HG02885 (cell line): ENCODE results near the gene UNK.
"Not testable (repeated sequence)": the region's sequence is repeated elsewhere in the genome, so short reads cannot be mapped to it uniquely, and the experiment has no call there.

ENCODE experiments used
- ATAC-seq: cut with Tn5 transposase; IDR thresholded peaks from one replicate; pipeline ENCODE4 v1.9.1; 2021; ENCODE audit warnings: mild to moderate bottlenecking; ENCODE audit not compliant: unreplicated experiment, poor library complexity

UNK gene

DNA sequence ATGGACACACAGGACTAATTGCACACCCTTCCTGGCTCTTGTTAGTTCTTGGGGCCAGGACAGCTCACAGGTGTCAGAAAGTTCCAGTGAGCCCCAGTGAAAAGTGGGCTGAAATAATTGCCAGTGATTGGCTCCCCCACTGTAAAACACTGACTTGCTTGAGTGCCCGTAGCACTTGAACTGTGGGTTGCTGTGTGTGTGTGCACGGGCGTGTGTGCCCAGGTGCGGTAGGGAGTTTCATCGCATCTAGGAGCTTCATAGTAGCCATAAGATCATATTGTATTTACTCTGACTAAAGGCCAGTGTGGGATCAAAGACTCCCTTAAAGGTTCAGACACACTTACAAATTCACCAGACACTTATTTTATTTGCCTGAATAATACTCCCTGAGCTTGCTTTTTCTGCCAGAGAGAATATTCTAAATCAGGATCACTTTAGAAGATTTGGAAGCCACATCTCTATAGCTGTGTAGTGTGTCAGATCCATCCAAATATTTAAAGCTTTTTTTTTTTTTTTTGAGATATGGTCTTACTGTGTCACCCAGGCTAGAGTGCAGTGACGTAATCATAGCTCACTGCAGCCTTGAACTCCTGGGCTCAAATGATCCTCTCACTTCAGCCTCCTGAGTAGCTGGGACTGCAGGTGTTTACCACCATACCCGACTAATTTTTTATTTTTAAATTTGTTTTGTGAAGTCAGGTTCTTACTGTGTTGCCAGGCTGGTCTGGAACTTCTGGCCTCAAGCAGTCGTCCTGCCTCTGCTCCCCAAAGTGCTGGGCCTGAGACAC lies 11.4 kb downstream of the UNK start:
- ATAC-seq, result no peak

DNA sequence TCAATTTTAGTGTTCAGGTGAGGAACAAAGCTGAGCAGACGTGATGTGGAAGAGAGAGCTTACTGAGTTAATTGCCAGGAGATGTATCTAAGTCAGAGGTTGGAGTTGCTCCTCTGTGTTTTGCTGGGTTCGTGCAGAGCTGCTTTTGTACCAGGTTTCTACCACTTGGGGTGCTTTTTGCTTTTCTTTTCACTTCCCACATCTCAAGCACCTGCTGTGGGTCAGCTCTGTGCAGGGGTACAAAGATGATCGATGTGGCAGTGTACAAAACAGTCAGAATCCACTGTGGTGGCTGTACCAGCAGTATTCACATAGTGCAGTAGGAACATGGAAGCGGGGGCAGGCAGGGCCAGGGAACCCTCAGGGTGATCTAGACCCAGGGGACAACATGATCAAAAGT lies 14.8 kb downstream of the UNK start:
- no peak for ATAC-seq

DNA sequence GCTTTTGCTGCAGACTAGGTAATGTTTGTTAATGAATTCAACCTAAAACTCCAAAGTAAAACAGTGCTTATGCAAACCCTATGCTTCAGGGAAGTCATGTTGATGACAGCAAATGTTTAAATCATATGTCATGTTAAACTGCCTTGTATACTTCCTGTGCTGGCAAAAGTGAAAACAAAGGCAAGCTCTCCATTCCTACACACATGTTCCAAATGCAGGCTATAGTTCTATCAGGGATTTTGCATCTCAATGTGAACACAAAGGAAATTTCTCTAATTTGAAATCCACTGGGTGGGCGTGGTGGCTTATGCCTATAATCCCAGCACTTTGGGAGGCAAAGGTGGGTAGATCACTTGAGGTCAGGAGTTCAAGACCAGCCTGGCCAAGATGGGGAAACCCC lies 19.3 kb downstream of the UNK start:
- no peak for ATAC-seq

DNA sequence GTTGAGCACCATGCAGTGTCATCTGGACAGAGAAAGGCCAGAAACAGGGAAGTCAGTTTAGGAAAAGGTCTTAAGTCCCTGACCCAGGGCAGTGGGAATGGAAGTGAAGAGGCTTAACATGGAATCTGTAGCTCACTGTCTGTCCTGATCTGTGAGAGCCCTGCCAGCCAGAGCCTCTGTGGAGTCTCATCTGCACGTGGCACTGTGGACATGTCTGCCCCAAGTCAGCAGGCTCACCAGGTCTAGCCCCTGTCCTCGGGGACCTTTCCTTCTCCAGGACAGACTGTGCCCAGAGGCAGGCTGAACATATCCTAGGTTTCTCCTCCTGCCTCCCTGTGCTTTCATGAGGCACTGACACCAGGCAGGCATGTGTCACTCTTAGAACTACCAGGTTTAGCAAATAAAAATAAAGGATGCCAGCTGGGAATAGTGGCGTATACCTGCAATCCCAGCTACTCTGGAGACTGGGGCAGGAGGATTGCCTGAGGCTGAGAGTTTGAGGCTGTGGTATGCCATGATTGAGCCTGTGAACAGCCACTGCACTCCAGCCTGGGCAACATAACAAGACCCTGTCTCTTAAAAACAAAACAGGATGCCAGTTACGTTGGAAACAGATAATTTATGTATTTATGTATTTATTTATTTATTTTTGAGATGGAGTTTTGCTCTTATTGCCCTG lies 22.4 kb downstream of the UNK start:
- no peak for ATAC-seq

DNA sequence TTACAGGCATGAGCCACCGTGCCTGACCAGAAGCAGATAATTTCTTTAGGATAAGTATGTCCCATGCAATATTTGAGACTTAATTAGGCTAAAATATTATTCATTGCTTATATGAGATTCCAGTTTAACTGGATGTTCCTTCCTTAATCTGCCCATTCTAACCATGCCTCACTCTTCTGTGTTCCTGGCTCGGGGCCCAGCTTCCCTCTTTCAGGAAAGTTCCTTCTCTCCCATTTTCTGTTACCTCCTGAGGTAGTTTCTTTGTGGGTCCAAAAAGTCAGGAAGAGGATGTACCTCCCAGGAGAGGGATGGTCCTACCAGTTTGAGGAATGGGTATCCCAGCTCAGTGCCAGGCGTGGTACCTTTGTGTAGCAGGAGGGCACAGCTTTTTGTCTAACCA lies 23.3 kb downstream of the UNK start:
- ATAC-seq, result no peak

DNA sequence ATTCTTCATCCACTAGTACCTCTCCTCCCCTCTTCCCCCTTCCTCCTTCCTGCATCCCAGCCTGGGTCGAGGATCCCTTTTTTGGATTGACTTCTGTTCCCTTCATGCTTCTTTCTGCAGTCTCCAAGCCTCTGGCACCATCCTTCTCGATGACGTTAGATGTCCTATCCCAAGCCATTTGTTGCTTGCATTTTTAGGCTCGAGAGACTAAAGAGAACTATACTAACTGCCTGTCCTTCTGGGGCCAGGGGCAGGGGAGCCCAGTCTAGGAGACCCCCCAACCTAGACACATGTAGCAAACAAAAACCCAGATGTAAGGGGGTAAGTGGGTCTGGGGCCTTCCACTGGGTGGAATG lies 23.9 kb downstream of the UNK start:
- ATAC-seq, result no peak

DNA sequence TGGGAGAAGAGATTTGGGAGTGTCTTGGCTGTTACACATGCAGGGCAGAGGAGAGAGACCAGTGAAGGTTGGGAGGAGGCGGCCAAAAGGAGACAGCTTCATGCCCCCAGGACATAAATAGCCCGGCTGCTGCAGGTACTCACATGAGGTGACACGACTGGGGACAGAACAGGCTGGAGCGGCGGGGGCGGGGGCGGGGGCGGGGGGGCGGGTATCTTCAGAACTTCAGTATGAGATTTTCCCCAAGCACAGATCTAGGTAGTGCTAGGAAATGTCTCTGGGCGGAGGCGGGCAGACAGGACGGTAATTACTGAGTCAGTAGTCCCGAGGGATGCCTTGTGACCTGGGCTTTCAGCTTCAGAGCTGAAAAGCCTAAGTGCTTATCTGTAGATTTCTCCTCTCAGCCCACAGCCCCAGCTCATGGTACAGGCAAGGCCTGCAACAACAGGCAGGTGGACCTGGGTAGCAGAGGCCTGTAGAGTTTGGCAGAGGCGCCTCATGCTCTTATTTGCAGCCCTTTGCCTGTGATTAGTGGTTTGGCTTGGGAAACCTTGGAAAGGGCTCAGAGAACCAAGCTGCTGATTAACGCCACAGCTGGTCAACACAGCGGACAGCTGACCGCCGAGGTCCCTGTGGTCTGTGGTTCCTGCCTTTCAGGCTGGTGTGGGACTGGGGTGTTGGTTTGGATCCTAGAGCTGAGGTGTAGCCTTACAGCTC lies 24.5 kb downstream of the UNK start:
- peak; percentile 70 for ATAC-seq

DNA sequence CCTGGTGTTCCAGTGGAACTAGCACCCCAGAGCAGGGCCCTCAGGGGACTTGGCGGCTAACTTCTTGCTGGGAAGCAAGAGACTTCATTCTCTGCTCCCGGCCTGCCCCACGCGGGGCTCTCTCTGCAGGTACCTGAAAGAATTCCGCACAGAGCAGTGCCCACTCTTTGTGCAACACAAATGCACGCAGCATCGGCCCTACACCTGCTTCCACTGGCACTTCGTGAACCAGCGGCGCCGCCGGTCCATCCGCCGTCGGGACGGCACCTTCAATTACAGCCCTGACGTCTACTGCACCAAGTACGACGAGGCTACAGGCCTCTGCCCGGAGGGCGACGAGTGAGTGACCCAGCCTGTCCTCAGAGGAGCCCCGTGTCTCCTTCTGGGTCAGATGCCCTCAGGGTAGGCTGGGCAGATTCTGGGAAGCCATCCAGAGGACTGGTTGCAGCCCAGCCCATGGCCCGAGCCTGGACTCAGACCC lies 25.1 kb downstream of the UNK start:
- ATAC-seq, result no peak

DNA sequence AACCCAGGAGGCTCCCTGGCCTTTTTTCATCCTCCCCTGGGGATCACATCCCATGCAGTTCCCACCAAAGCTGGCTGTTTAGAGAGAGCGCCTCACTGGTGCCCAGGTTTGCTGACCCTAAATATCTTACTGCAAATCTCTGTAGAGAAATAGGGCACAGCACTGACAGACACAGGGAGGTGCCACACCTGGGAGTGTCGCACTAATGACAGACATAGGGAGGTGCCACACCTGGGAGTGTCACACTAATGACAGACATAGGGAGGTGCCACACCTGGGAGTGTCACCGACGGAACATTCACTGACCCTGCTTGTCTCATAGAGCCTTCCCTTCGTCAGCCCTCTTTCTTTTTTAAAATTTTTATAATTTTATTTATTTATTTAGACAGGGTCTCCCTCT lies 25.6 kb downstream of the UNK start:
- no peak for ATAC-seq

DNA sequence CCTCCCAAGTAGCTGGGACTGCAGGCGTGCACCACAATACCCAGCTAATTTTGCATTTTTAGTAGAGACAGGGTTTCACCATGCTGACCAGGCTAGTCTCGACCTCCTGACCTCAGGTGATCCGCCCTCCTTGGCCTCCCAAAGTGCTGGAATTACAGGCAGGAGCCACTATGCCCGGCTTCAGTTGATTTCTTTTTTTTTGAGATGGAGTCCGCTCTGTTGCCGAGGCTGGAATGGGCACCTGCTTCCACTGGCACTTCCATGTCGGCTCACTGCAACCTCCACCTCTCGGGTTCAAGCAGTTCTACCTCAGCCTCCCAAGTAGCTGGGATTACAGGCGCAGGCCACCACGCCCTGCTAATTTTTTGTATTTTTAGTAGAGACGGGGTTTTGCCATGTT lies 26.1 kb downstream of the UNK start:
- not testable (repeated sequence) for ATAC-seq

DNA sequence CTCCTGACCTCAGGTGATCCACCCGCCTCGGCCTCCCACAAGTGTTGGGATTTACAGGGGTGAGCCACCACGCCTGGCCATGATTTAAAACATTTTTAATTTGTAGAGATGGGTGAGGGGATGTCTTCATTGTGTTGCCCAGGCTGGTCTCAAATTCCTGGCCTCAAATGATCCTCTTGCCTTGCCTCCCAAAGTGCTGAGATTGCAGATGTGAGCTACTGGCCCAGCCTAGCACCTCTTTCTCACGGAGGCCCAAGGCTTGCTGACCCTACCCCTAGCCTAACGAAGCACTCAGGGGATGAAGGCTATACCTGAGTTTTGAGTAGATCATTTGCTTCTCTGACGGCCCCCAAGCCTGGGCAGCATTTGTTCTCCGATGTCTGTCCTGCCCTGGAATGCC lies 26.6 kb downstream of the UNK start:
- ATAC-seq, result no peak

DNA sequence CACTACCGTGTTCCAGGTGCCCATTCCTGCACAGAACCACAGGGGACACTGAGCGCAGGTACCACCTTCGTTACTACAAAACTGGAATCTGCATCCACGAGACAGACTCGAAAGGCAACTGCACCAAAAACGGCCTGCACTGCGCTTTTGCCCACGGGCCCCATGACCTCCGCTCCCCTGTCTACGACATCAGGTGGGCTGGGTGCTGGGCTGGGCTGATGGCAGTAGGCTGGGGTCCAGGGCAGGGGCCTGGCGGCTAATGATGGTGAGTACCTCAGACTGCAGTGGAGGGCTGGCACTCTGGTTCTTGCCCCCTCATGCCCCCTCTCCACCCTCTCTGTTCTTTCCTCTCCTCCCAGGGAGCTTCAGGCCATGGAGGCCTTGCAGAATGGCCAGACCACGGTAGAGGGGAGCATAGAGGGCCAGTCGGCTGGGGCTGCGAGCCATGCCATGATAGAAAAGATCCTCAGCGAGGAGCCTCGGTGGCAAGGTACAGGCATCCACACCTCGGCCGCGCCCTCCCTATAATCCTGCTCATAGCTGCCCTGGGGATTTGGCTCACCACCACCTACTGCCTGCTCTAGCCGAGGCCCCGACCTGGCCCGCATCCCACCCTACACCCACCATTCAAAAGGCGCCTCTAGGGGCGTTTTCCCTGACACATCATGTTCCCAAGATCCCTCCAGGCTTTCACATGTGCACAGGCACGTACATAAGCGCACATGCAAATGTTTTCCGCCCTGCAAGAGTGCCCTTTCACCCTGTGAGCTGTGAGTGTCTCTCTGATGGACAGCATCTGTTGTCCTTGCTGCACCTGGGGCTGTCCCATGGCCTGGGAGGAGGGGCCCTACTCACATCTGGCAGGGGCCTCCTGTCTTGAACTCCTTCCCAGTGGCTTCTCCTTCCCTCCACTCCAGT lies 27.7 kb downstream of the UNK start:
- ATAC-seq, result no peak

DNA sequence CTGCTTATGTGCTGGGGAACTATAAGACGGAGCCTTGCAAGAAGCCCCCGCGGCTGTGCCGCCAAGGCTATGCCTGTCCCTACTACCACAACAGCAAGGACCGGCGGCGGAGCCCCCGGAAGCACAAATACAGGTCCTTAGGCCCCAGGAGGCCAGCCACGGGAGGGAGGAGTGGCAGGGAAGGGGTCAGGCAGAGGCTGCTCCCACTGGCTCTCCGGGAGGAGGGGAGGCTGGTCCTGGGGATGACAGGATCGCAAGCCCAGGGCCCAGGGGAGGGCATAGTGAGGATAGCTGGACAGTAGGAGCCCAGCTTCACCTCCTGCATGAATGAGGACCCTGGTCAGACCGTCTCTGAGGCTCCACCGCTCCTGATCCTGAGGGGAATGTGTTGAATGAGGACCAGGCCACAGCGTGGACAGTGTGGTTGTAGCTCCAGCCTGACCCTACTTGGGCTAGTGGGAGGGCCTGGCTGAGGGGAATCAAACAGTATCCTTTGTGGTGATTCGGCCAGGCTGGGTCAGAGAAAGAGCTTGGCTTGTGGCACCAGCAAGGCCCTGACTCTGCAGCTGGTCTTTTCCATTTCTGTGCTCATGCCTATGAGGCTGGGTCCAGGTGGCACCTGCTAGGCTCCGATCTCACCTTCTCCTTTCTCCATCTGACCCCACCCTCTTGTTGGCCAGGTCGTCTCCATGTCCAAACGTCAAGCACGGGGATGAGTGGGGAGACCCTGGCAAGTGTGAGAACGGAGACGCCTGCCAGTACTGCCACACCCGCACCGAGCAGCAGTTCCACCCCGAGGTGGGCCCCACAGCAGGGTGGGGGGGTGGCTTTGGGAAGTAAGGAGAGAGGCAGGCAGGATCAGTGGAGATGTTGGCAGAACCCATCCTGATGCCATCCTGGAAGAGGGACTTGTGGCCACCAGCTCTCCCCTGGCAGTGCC lies 28.7 kb downstream of the UNK start:
- ATAC-seq, result no peak

DNA sequence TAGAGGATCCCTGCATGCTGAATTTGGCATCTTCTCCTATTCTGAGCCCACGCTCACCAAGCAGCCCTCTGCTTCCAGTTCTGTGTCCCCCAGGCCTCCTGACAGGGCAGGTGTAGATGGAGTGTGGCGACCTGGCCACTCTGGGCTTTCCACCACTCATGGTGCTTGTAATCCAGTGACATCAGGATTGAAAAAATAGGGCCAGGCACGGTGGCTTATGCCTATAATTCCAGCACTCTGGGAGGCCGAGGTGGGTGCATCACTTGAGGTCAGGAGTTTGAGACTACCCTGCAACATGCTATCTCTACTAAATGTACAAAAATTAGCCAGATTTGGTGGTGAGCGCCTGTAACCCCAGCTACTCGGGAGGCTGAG lies 29.4 kb downstream of the UNK start:
- ATAC-seq, result no peak

DNA sequence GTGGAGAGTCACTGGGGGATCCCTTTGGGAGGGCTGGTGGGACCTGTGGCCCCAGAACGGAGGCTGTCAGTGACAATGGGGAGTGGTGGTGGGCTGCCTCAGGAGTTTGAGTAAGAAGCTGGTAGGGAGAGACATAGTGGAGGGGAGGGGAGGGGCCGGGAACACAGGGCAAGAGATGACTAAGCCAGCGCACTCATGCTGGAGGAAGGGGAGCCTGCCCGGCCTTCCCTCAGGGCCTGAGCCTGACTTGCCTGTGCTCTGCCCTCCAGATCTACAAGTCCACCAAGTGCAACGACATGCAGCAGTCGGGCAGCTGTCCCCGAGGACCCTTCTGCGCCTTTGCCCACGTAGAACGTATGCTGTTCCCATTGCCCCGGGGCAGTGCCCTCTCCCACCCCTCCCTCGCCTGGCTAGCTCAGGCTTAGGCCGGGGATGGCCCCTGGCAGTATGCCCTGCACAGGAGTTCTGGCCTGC lies 30.3 kb downstream of the UNK start:
- ATAC-seq, result no peak

DNA sequence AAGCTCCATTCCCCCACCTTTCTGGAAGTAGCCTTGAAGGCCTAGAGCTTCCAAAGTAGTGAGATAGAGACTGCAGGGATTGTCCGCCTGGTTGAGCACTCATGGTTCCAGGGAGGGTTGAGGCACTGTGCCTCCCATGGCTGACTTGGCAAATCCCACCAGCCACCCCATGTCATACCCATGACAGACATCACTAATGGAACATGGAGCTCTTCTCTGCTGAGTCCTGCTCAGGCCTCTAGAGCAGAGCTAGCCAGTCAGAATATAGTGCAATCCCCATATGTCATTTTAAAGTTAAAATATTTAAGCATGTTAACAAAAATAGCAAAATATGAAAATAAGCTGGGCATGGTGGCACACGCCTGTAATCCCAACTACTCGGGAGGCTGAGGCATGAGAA lies 30.8 kb downstream of the UNK start:
- ATAC-seq, result no peak

DNA sequence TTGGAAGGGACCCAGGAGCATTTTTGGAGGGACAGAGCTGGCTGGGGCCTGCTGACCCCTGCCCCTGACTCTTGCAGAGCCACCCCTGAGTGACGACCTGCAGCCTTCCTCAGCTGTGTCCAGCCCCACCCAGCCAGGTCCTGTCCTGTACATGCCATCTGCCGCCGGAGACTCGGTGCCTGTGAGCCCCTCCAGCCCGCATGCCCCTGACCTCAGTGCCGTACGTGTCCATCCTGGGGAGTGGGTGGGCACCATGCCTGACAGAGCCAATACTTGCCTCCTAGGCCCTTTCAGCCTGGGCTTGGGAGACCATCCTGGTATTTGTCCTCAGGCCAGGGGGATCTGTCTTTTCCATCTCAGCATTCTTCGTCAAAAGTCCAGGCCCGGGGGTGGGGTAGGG lies 32.1 kb downstream of the UNK start:
- no peak for ATAC-seq

DNA sequence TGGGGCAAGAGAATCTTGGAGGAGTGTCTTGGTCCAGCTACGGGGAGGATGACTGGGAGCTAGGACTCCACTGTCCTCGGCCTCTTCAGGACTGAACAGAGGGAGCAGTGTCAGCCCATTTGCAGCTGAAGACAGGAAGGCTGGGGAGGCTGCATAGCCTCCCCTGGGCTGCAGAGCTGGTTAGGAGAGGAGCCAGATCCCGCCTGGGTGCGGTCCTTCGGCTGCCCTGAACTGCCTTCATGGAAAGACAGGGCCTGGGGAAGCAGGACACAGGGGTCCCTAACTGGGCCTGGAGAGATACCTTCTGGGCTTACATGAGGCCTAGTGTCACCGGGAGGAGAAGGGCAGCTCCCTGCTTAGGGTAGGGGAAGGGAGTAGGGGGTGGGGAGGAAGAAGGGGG lies 33.0 kb downstream of the UNK start:
- ATAC-seq, result no peak

DNA sequence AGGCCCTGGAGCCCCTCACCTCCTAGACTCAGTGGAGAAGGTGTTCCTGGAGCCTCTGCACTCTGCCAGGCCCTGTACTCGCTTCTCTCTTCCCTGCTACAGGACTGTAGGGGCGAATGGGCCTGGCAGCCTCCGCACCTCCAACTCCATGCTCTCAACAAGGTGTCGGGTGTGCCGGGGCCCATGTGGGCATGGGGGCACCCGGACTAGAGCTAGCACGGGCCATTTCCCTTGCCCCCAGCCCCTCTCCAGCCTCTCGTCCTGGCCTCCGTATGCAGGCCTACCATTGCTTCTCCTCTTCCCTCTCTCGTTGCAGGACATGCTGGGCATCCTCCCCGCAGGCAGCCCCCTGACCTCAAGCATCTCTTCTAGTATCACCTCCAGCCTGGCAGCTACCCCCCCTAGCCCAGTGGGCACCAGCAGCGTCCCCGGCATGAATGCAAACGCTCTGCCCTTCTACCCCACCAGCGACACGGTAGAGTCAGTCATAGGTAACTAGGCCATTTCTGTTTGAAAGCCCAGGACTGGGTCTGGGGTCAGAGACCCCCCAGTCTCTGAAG lies 33.8 kb downstream of the UNK start:
- ATAC-seq, result no peak
